Measurements from ENCODE around the gene ZFY.

DNA sequence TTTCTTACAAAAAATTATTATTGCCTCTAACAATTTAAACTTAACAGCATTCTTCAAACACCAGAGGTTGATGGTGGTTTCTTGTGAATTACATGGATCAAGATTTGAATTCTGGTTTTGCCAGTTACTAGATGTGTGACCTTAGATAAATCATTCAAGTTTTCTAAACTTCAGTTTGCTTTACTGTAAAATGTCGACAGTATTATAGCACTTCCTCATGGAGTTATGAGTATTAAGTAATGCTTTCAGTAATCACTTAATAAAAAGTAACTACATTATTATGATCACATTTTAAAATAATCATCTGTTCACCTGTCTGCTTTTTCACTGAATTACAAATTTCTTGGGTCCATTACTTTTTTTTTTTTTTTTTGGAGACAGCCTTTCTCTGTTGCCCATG lies 37.5 kb downstream of the ZFY start:
- no peak for TF ChIP-seq EZH2 (IDR thresholded peaks at IDR 0.05; ENCODE audit: borderline replicate concordance, insufficient read depth, low read depth, low read length, poor library complexity, severe bottlenecking)
- TF ChIP-seq, protein P1, sequence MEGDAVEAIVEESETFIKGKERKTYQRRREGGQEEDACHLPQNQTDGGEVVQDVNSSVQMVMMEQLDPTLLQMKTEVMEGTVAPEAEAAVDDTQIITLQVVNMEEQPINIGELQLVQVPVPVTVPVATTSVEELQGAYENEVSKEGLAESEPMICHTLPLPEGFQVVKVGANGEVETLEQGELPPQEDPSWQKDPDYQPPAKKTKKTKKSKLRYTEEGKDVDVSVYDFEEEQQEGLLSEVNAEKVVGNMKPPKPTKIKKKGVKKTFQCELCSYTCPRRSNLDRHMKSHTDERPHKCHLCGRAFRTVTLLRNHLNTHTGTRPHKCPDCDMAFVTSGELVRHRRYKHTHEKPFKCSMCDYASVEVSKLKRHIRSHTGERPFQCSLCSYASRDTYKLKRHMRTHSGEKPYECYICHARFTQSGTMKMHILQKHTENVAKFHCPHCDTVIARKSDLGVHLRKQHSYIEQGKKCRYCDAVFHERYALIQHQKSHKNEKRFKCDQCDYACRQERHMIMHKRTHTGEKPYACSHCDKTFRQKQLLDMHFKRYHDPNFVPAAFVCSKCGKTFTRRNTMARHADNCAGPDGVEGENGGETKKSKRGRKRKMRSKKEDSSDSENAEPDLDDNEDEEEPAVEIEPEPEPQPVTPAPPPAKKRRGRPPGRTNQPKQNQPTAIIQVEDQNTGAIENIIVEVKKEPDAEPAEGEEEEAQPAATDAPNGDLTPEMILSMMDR (IDR thresholded peaks at IDR 0.05), result no peak

Measured in B cell (primary cell).